Measurements from ENCODE around the gene YPEL1.
"Not testable (repeated sequence)": the region's sequence is repeated elsewhere in the genome, so short reads cannot be mapped to it uniquely, and the experiment has no call there.

Gene YPEL1

DNA sequence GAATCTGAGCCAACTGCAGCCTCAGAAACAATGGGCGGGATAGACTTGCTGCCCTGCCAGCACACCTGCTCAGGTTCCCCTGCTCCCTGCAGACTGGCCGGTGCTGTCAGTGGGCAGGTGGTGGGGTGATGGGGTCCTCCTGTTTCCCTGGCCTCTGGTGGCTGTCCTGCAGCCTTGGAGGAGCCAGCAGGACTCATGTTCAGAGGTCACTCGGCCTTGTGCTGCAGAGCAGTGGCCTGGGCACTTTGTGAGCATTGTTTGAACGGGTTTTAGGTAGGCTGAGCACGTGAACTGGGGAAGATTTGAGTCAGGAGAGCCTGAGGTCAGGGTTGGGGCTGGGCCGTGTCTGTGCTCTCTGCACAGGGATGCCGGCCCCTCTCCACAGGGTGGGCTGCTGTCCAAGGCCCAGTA, 52.2 kb downstream of the YPEL1 start:
- DNase-seq (ENCODE audit: low spot score) = no peak

- no peak for DNase-seq (ENCODE audit: low spot score)
Measured at GRCh38 chr22:21682385-21683175, 53.0 kb downstream of the YPEL1 start.

GRCh38 chr22:21681566-21682370, 53.8 kb downstream of the YPEL1 start:
- DNase-seq (ENCODE audit: low spot score) = no peak

- no peak for DNase-seq (ENCODE audit: low spot score)
Measured at GRCh38 chr22:21680830-21681565, 54.6 kb downstream of the YPEL1 start.

- DNase-seq (ENCODE audit: low spot score) = no peak
Measured at GRCh38 chr22:21679383-21679782, 56.2 kb downstream of the YPEL1 start.

DNA sequence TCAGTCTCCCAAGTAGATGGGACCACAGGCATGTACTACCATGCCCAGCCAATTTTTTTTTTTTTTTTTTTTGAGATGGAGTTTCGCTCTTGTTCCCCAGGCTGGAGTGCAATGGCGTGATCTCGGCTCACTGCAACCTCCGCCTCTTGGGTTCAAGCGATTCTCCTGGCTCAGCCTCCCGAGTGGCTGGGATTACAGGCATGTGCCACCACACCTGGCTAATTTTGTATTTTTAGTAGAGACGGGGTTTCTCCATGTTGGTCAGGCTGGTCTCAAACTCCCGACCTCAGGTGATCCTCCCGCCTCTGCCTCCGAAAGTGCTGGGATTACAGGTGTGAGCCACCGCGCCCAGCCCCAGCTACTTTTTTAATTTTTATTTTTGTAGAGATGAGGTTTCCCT, 56.8 kb downstream of the YPEL1 start:
- DNase-seq (ENCODE audit: low spot score) = not testable (repeated sequence)

- no peak for DNase-seq (ENCODE audit: low spot score)
Measured at GRCh38 chr22:21677606-21678443, 57.8 kb downstream of the YPEL1 start.

DNA sequence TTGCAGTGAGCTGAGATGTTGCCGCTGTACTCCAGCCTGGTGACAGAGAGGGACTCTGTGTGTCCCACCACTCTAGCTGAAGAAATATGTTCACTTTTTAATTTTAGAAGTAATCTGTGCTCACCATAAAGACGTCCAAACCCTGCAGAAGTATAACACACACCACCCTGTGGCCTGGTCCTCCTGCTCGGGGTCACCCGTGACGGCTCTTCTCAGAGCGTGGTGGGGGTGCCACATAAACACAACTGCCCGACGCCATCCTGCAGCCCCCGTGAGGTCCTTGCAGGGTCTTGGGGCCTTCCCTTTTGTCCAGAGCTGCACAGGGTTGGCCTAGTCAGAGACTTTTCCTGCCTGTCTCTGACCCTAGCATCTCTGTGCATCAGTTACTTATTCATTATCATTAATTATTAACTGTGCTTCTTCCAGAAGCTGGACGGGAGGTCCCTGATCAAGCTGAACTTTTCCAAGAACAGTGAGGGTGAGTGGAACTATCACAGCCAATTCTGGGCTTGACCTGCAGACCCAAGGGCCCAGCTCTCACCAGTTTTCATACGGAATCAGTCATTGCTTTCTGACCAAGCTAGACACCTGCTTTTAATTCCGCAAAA, 60.9 kb downstream of the YPEL1 start:
- no peak for DNase-seq (ENCODE audit: low spot score)

DNA sequence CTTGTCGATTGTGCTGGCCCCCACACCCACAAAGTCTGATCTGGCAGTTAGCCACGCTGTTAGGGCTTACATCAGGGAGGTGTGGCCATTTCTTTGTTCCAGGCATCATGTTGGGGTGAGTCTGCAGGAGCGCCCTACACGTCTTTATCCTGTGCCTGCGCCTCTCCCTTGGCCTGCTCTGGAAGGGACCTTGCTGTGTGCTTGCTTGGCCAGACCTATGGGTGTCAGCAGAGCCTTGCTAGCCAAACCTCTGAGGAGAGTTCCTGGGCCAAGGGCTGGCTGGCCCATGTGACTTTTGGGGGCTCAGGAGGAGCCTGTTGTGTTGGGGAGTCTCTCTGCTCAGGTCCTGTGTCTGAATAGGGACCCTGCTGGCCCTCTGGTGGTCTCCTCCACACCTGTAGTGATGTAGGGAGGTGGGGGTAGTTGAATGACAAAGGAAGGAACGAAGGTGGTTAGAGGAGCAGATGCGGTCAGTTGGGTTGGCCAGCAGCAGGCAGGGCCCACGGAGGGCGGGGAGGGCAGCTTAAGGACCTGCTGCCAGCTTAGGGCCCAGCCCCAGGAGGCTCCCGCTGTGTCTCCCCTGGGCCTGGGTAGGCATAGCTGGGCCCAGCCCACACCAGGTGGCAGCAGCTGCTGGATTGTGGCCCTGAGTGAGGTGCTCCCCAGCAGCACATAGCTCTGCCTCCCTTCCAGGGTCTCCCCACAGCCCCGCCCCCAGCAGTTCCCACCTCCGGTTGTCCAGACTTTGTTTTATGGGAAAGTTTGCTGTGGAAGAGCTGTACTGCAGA, 61.9 kb downstream of the YPEL1 start:
- no peak for DNase-seq (ENCODE audit: low spot score)

- no peak for DNase-seq (ENCODE audit: low spot score)
Measured at GRCh38 chr22:21672107-21672629, 63.4 kb downstream of the YPEL1 start.

DNA sequence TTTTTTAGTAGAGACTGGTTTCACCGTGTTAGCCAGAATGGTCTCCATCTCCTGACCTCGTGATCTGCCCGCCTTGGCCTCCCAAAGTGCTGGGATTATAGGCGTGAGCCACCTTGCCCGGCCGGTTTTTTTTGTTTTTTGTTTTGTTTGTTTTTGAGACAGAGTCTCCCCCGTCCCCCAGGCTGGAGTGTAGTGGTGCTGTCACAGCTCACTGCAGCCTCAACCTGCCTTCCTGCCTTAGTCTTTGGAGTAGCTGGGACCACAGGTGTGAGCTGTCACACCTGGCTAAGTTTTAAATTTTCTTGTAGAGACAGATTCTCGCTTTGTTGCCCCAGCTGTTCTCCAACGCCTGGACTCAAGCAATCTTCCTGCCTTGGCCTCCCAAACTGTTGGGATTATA, 66.6 kb downstream of the YPEL1 start:
- DNase-seq (ENCODE audit: low spot score) = no peak

GRCh38 chr22:21666786-21667185, 68.8 kb downstream of the YPEL1 start:
- no peak for DNase-seq (ENCODE audit: low spot score)

DNA sequence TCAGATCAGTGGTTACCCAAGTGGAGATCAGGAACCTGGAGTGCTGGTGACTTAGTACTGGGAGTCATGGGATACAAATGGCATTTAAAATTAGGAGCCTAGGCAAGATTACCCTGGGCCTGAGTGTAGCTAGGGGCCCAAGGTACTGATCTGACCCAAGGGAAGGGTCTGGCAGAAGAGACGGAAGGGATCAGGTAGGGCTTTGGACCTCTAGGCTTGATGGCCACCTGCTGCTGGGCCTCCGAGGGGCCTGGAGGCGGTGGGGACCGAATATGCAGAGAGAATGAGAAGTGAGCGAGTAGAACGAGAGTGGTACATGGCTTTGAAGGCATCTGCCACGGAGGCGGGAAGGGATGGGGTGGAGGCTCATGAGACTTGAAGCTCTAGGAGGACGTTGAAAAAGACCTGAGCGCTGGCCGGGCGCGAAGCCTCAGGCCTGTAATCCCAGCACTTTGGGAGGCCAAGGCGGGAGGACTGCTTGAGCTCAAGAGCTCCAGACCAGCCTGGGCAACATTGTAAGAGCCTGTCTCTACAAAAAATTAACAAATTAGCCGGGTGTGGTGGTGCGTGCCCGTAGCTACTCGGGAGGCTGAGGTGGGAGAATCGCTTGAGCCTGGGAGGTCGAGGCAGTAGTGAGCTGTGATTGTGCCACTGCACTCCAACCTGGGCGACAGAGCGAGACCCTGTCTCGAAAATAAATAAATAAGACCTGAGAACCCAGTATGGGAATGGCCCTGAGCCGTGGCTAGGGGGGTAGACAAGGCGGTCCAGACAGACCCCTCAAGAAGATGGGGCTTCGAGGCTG, 70.3 kb downstream of the YPEL1 start:
- no peak for DNase-seq (ENCODE audit: low spot score)

DNA sequence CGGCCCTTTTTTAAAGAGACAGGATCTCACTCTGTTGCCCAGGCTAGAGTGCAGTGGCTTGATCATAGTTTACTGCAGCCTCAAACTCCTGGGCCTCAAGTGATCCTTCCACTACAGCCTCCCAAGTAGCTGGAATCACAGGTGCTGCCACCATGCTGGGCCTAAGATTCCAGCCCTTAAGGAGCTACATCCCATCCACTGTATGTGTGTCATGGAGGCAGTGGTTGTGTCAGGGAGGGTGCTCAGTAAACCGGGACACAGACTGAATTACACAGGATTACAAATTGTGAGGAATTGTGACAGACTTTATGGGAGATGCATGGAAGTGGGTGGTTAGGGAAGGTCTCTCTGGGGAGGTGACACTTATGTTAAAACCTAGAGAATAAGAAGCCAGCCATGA, 71.9 kb downstream of the YPEL1 start:
- DNase-seq (ENCODE audit: low spot score) = no peak

GRCh38 chr22:21661991-21662390, 73.6 kb downstream of the YPEL1 start:
- no peak for DNase-seq (ENCODE audit: low spot score)

GRCh38 chr22:21660904-21661303, 74.7 kb downstream of the YPEL1 start:
- DNase-seq (ENCODE audit: low spot score) = no peak

- DNase-seq (ENCODE audit: low spot score) = no peak
Measured at GRCh38 chr22:21659864-21660525, 75.6 kb downstream of the YPEL1 start.

- peak; percentile 56 for DNase-seq (ENCODE audit: low spot score)
Measured at GRCh38 chr22:21657360-21658032, 78.1 kb downstream of the YPEL1 start.
